NCI-H82 (cell line): ENCODE results near the gene PCDHGA10.
"Not testable (repeated sequence)": the region's sequence is repeated elsewhere in the genome, so short reads cannot be mapped to it uniquely, and the experiment has no call there.

ENCODE experiments used
- DNase-seq: peaks from one replicate; lab custom pipeline; 2025; lab: John Stamatoyannopoulos, UW

The PCDHGA10 gene

GRCh38 chr5:141420855-141421488 lies 8.2 kb downstream of the PCDHGA10 start, which contains the start of gene PCDHGA11:
TSS of gene PCDHGA11 (plus strand) at chr5:141421051. CDS start at chr5:141421228, 177 bp downstream.
- peak; percentile 9 for DNase-seq

GRCh38 chr5:141421489-141421855 lies 8.7 kb downstream of the PCDHGA10 start:
- DNase-seq = no peak

- no peak for DNase-seq
These were observed 10.0 kb downstream of the PCDHGA10 start for GRCh38 chr5:141422742-141423291.

GRCh38 chr5:141427783-141428426 lies 15.1 kb downstream of the PCDHGA10 start:
- no peak for DNase-seq

GRCh38 chr5:141430332-141431113 lies 17.7 kb downstream of the PCDHGA10 start, which contains the start of gene PCDHGA12:
TSS of gene PCDHGA12 (plus strand) at chr5:141430507. CDS start at chr5:141430760, 253 bp downstream.
- no peak for DNase-seq

- DNase-seq = no peak
These were observed 18.5 kb downstream of the PCDHGA10 start for GRCh38 chr5:141431286-141431685.

- DNase-seq = not testable (repeated sequence)
These were observed 19.5 kb downstream of the PCDHGA10 start for GRCh38 chr5:141432308-141432707.

GRCh38 chr5:141432726-141433125 lies 19.9 kb downstream of the PCDHGA10 start:
- DNase-seq = not testable (repeated sequence)

- DNase-seq = no peak
These were observed 21.2 kb downstream of the PCDHGA10 start for GRCh38 chr5:141434006-141434405.

GRCh38 chr5:141437221-141437620 lies 24.4 kb downstream of the PCDHGA10 start:
- DNase-seq = no peak

- no peak for DNase-seq
These were observed 26.8 kb downstream of the PCDHGA10 start for GRCh38 chr5:141439411-141440141.

GRCh38 chr5:141440341-141440740 lies 27.6 kb downstream of the PCDHGA10 start:
- DNase-seq = no peak

- no peak for DNase-seq
These were observed 28.9 kb downstream of the PCDHGA10 start for GRCh38 chr5:141441571-141442170.

GRCh38 chr5:141465351-141465750 lies 52.6 kb downstream of the PCDHGA10 start:
- DNase-seq = no peak
